GM19351 (cell line): Measurements from ENCODE around the gene CCNYL1.
"Not testable (repeated sequence)": the region's sequence is repeated elsewhere in the genome, so short reads cannot be mapped to it uniquely, and the experiment has no call there.

Experiments
- ATAC-seq: cut with Tn5 transposase; IDR thresholded peaks from one replicate; pipeline ENCODE4 v1.9.1; 2021; ENCODE audit warnings: mild to moderate bottlenecking, moderate library complexity; ENCODE audit not compliant: unreplicated experiment

The CCNYL1 gene

GRCh38 chr2:207710814-207711740, at the start of gene CCNYL1:
Gene CCNYL1, plus strand, starts transcription at chr2:207711640. Its CDS starts 257 bp downstream, at chr2:207711897.
- ATAC-seq, result peak; percentile 94

GRCh38 chr2:207662203-207662602, 49.2 kb upstream of the CCNYL1 start:
- ATAC-seq, result peak; percentile 83

- ATAC-seq, result no peak
These were observed 47.4 kb upstream of the CCNYL1 start for GRCh38 chr2:207663870-207664545.

GRCh38 chr2:207670887-207671286, 40.6 kb upstream of the CCNYL1 start:
- ATAC-seq, result no peak

GRCh38 chr2:207673431-207673830, 38.0 kb upstream of the CCNYL1 start:
- no peak for ATAC-seq

GRCh38 chr2:207674266-207674774, 37.1 kb upstream of the CCNYL1 start:
- no peak for ATAC-seq

- no peak for ATAC-seq
These were observed 36.6 kb upstream of the CCNYL1 start for GRCh38 chr2:207674826-207675225.

- no peak for ATAC-seq
These were observed 34.5 kb upstream of the CCNYL1 start for GRCh38 chr2:207676827-207677354.

GRCh38 chr2:207681431-207681830, 30.0 kb upstream of the CCNYL1 start:
- no peak for ATAC-seq

- ATAC-seq, result no peak
These were observed 28.9 kb upstream of the CCNYL1 start for GRCh38 chr2:207682557-207682956.

- ATAC-seq, result no peak
These were observed 28.0 kb upstream of the CCNYL1 start for GRCh38 chr2:207683438-207683837.

- no peak for ATAC-seq
These were observed 27.4 kb upstream of the CCNYL1 start for GRCh38 chr2:207683879-207684627.

- no peak for ATAC-seq
These were observed 24.6 kb upstream of the CCNYL1 start for GRCh38 chr2:207686812-207687211.

- no peak for ATAC-seq
These were observed 22.8 kb upstream of the CCNYL1 start for GRCh38 chr2:207688597-207688996.

GRCh38 chr2:207690845-207691461, 20.5 kb upstream of the CCNYL1 start:
- not testable (repeated sequence) for ATAC-seq

- ATAC-seq, result peak; percentile 64
These were observed 19.0 kb upstream of the CCNYL1 start for GRCh38 chr2:207692206-207693065.

GRCh38 chr2:207693641-207694249, 17.7 kb upstream of the CCNYL1 start:
- ATAC-seq, result no peak

GRCh38 chr2:207694811-207695281, 16.6 kb upstream of the CCNYL1 start:
- ATAC-seq, result peak; percentile 69

GRCh38 chr2:207695293-207695692, 16.1 kb upstream of the CCNYL1 start:
- no peak for ATAC-seq
